Endothelial cell of umbilical vein (primary cell): Measurements from ENCODE around the gene OTOS. TPM values are rescaled to one million over a fixed set of nuclear protein-coding genes. Genes with fewer than 3 reads are reported as not detected.

Experiments used
- BruUV-seq: library from RNA; stranded (reverse); fragments of 400-500 nt; replicated peaks from 2 replicates; lab custom pipeline; 2021; lab: Mats Ljungman, UMichigan
- CTCF ChIA-PET: fragments of 300-600, 350-600 bp; sonication (Branson Sonifier 250); formaldehyde crosslinking; loops from one replicate; lab custom pipeline; 2021; ENCODE audit warnings: antibody characterized with exemption, inconsistent platforms; lab: Charles Lee
- POLR2A ChIA-PET: fragments of 300-600, 350-600 bp; sonication (Branson Sonifier 250); formaldehyde crosslinking; loops from one replicate; lab custom pipeline; 2021; ENCODE audit warnings: antibody characterized with exemption, inconsistent platforms; lab: Charles Lee
- DNase-seq: peaks from one replicate; pipeline ENCODE4 v3.0.0-alpha.2; 2011; ENCODE audit warnings: low read depth, low spot score
- FAIRE-seq: peaks from 2 replicates; lab custom pipeline; 2011; peaks lifted over from hg19 to GRCh38; lab: Jason Lieb, UNC
- H2AFZ ChIP-seq: 2 replicates; pipeline ENCODE4 v1.6.0; 2012; ENCODE audit warnings: low read depth, low read length, control low read depth, inconsistent platforms
- H3K27ac ChIP-seq: 2 replicates; pipeline ENCODE4 v1.5.1; 2011; ENCODE audit warnings: low read depth, mild to moderate bottlenecking, control low read depth, low read length, moderate library complexity; ENCODE audit not compliant: insufficient read depth
- H3K27me3 ChIP-seq, 2 experiments: 2 replicates each; pipeline versions ENCODE4 v1.6.0 to v1.6.1; 2011; ENCODE audit warnings: low read length in 2 of 2, mixed read lengths in 1 of 2; ENCODE audit not compliant: control insufficient read depth in 2 of 2, insufficient read depth in 2 of 2
- H3K36me3 ChIP-seq, 2 experiments: 2 replicates in 1 of 2; 3 replicates in 1 of 2; pipeline ENCODE4 v1.5.1; 2011; ENCODE audit warnings: low read length in 2 of 2, mild to moderate bottlenecking in 1 of 2, moderate library complexity in 1 of 2; ENCODE audit not compliant: control insufficient read depth in 2 of 2, insufficient read depth in 2 of 2; ENCODE audit errors: extremely low read depth in 1 of 2
- H3K4me1 ChIP-seq: 3 replicates; pipeline ENCODE4 v1.5.1; 2011; ENCODE audit warnings: mild to moderate bottlenecking, low read length; ENCODE audit not compliant: control insufficient read depth, insufficient read depth; ENCODE audit errors: extremely low read depth
- H3K4me2 ChIP-seq: 2 replicates; pipeline ENCODE4 v1.6.1; 2011; ENCODE audit warnings: low read length, control low read depth, mixed read lengths; ENCODE audit not compliant: insufficient read depth
- H3K4me3 ChIP-seq, 3 experiments: fragments of 200-600 bp in 1 of 3; sonication (generic), shearing (Covaris generic) in 1 of 3; replicated peaks in 1 of 3; 2 replicates each; pipeline ENCODE4 v1.5.1; 2011 to 2016; ENCODE audit warnings: control low read depth in 3 of 3, low read length in 3 of 3, mild to moderate bottlenecking in 2 of 3, inconsistent platforms in 1 of 3, low read depth in 1 of 3, moderate library complexity in 1 of 3; ENCODE audit not compliant: insufficient read depth in 1 of 3
- H3K79me2 ChIP-seq: 2 replicates; pipeline ENCODE4 v1.6.0; 2012; ENCODE audit warnings: low read length, inconsistent platforms; ENCODE audit not compliant: control insufficient read depth, insufficient read depth
- H3K9ac ChIP-seq: replicated peaks from 2 replicates; pipeline ENCODE3; 2011; ENCODE audit warnings: low read length, control low read depth; ENCODE audit not compliant: insufficient read depth; ENCODE audit errors: extremely low read depth
- H3K9me1 ChIP-seq: replicated peaks from 3 replicates; pipeline ENCODE4 v1.6.0; 2011; ENCODE audit warnings: mild to moderate bottlenecking, low read length; ENCODE audit not compliant: control insufficient read depth, insufficient read depth; ENCODE audit errors: extremely low read depth
- H3K9me3 ChIP-seq: replicated peaks from 2 replicates; pipeline ENCODE4 v1.5.1; 2012; ENCODE audit warnings: low read length, inconsistent platforms; ENCODE audit not compliant: control insufficient read depth, insufficient read depth
- H4K20me1 ChIP-seq: replicated peaks from 2 replicates; pipeline ENCODE3; 2011; ENCODE audit warnings: mild to moderate bottlenecking, low read length; ENCODE audit not compliant: control insufficient read depth, insufficient read depth; ENCODE audit errors: extremely low read depth
- CTCF ChIP-seq, 2 donors: IDR thresholded peaks; 1 replicate in 1 of 2; 2 replicates in 1 of 2; pipeline ENCODE4 v1.5.1; 2011; ENCODE audit warnings: low read length in 2 of 2, mild to moderate bottlenecking in 2 of 2, moderate library complexity in 2 of 2, control low read depth in 1 of 2, inconsistent platforms in 1 of 2, low read depth in 1 of 2; ENCODE audit not compliant: insufficient read depth in 1 of 2; ENCODE audit errors: extremely low read depth in 1 of 2
- EZH2 ChIP-seq: IDR thresholded peaks from 2 replicates; pipeline ENCODE4 v1.6.1; 2012; ENCODE audit warnings: borderline replicate concordance, low read depth, mild to moderate bottlenecking, moderate library complexity, low read length, inconsistent platforms; ENCODE audit not compliant: severe bottlenecking
- FOS ChIP-seq: IDR thresholded peaks from 2 replicates; pipeline ENCODE4 v1.6.1; 2011; ENCODE audit warnings: mild to moderate bottlenecking, low read length, moderate library complexity, borderline replicate concordance; ENCODE audit not compliant: insufficient read depth
- GATA2 ChIP-seq: IDR thresholded peaks from 2 replicates; pipeline ENCODE4 v1.7.0; 2011; ENCODE audit warnings: low read depth, mild to moderate bottlenecking, moderate library complexity, mixed read lengths, low read length; ENCODE audit not compliant: insufficient read length, insufficient read depth
- JUN ChIP-seq: IDR thresholded peaks from 2 replicates; pipeline ENCODE4 v1.6.1; 2011; ENCODE audit warnings: borderline replicate concordance, low read depth; ENCODE audit not compliant: insufficient read length, insufficient read depth
- MAX ChIP-seq: IDR thresholded peaks from 2 replicates; pipeline ENCODE4 v1.6.1; 2011; ENCODE audit not compliant: insufficient read depth, insufficient read length
- MYC ChIP-seq: IDR thresholded peaks from one replicate; pipeline ENCODE4 v1.6.1; 2011; ENCODE audit warnings: mild to moderate bottlenecking, low read depth, low read length
- POLR2A ChIP-seq: IDR thresholded peaks from 2 replicates; pipeline ENCODE4 v1.6.1; 2012; ENCODE audit warnings: low read depth, mild to moderate bottlenecking, control low read depth, low read length
- POLR2AphosphoS5 ChIP-seq: IDR thresholded peaks from 2 replicates; pipeline ENCODE4 v1.6.1; 2012; ENCODE audit warnings: low read depth, mild to moderate bottlenecking, control low read depth, low read length, moderate library complexity; ENCODE audit not compliant: insufficient read depth
- dilution Hi-C: fragments of 300-500 bp; cut with MboI; formaldehyde crosslinking; loops from one replicate; pipeline ENCODE4 v1.15.0; 2019; ENCODE audit warnings: low sequenced_read_pairs; ENCODE audit not compliant: extremely low pct_ligation_motif_present
- intact Hi-C: fragments of 100-400 bp; cut with micrococcal nuclease; formaldehyde crosslinking; loops from one replicate; pipeline ENCODE4 v1.10.0; 2022
- polyA plus RNA-seq, 4 experiments: library from polyadenylated mRNA; depleted of rRNA in 3 of 4; stranded (reverse) in 3 of 4; unstranded in 1 of 4; fragments of >200 nt; gene quantifications; 2 replicates each; pipeline versions ENCODE4 v1.2.1 to v1.2.3, GENCODE V29; 2011 to 2012; ENCODE audit warnings: missing spikeins in 1 of 4
- total RNA-seq: library from RNA; stranded (reverse); gene quantifications from 2 replicates; pipeline ENCODE4 v1.2.3, GENCODE V29; 2021

The OTOS gene
- total and polyA plus RNA-seq, 2 donors (not counting 3 experiments of a cell fraction or from before 2014, with no cell fraction given), result not detected

- Histone ChIP-seq H3K9me3 (no peaks in the 10 kb centered on the region), H3K27me3 (no peaks in the 10 kb centered on the region), H3K9ac (no peak overlapping the region), H3K36me3 (no peaks in the 10 kb centered on the region), H4K20me1 (no peaks in the 10 kb centered on the region), H3K4me3 (no peak overlapping the region), H3K4me1 (no peaks in the 10 kb centered on the region), H3K27ac (no peak overlapping the region), H3K9me1 (no peaks in the 10 kb centered on the region), H2AFZ (no peak overlapping the region), H3K4me2 (no peak overlapping the region), H3K79me2 (no peaks in the 10 kb centered on the region)
- no peak for TF ChIP-seq JUN
- TF ChIP-seq EZH2, result no peak
- TF ChIP-seq POLR2AphosphoS5, result no peak
- TF ChIP-seq MAX, result no peak
- TF ChIP-seq POLR2A, result no peak
- no peak for TF ChIP-seq MYC
- TF ChIP-seq GATA2, result no peak
- TF ChIP-seq FOS, result no peak
- TF ChIP-seq CTCF (IDR thresholded peaks at IDR 0.05; ENCODE audit: extremely low read depth in 1 of 2, insufficient read depth in 1 of 2, low read depth in 1 of 2, low read length in 2 of 2), result no peak
- dilution Hi-C loops (no loop called here), intact Hi-C loops (no loop called here)
- no TSS peak for BruUV-seq
- ChIA-PET POLR2A (no interaction called here), CTCF (interaction anchor here (0.7 to 2.2 kb wide), 5 partner anchors 8 to 90 kb away, joined by 3 to 6 read pairs (median 5); no protein-coding TSS in a partner anchor)
- DNase-seq (no peak), FAIRE-seq (no peak)
These were observed 11.1 kb upstream of the OTOS start for GRCh38 chr2:240151477-240152031.
